NB4 (cell line): Measurements from ENCODE around the gene IGSF8.

ENCODE experiments used
- POLR2A ChIP-seq: IDR thresholded peaks from 2 replicates; pipeline ENCODE4 v1.6.1; 2011; ENCODE audit warnings: mild to moderate bottlenecking; ENCODE audit not compliant: insufficient read length; ENCODE audit errors: extremely low read depth
- TF ChIP-seq, protein P1 (sequence below): IDR thresholded peaks from one replicate; pipeline ENCODE4 v1.5.1; 2012; ENCODE audit warnings: low read depth, low read length

DNA sequence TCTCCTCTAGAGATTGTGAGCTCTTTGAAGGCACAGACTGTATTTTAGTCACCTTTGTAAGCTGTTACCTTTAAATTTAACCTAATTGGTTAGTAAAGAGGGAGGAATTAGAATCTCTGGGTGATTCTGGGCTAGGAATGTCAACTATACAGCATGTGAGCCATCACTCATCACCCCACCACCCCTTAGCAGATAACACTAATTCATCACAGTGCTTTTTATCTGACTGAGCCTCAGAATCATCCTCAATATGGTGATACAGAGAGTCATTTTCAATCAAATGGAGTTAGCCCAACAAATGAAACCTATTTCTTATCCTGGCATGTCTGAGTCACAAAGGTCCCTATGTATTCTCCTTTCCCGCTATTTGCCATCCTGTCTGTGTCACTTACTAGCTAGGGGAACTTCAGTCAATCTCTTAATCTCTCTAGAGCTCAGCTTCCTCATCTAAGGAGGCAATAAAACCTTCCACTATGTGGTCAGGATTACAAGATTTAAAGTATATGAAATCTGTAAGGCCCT lies 41.7 kb downstream of the IGSF8 start:
- TF ChIP-seq, protein P1, sequence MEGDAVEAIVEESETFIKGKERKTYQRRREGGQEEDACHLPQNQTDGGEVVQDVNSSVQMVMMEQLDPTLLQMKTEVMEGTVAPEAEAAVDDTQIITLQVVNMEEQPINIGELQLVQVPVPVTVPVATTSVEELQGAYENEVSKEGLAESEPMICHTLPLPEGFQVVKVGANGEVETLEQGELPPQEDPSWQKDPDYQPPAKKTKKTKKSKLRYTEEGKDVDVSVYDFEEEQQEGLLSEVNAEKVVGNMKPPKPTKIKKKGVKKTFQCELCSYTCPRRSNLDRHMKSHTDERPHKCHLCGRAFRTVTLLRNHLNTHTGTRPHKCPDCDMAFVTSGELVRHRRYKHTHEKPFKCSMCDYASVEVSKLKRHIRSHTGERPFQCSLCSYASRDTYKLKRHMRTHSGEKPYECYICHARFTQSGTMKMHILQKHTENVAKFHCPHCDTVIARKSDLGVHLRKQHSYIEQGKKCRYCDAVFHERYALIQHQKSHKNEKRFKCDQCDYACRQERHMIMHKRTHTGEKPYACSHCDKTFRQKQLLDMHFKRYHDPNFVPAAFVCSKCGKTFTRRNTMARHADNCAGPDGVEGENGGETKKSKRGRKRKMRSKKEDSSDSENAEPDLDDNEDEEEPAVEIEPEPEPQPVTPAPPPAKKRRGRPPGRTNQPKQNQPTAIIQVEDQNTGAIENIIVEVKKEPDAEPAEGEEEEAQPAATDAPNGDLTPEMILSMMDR = no peak
- TF ChIP-seq POLR2A = no peak
